Parathyroid adenoma (tissue), 2 donors: ENCODE results near the gene MRPL54.

Source experiments
- H2AFZ ChIP-seq: fragments of 300-600 bp; sonication (generic); one replicate; pipeline ENCODE4 v1.7.0; 2017; ENCODE audit warnings: antibody characterized with exemption, mild to moderate bottlenecking
- H3K27ac ChIP-seq: fragments of 300-600 bp; sonication (generic); one replicate; pipeline ENCODE4 v1.7.0; 2017
- H3K27me3 ChIP-seq: fragments of 300-600 bp; sonication (generic); one replicate; pipeline ENCODE4 v1.7.0; 2017; ENCODE audit warnings: low read length; ENCODE audit not compliant: control insufficient read depth, insufficient read depth
- H3K36me3 ChIP-seq: fragments of 300-600 bp; sonication (generic); one replicate; pipeline ENCODE4 v1.7.0; 2017; ENCODE audit warnings: low read length; ENCODE audit not compliant: control insufficient read depth, insufficient read depth
- H3K4me1 ChIP-seq: fragments of 300-600 bp; sonication (generic); one replicate; pipeline ENCODE4 v1.7.0; 2017; ENCODE audit warnings: control low read depth
- H3K4me2 ChIP-seq: fragments of 300-600 bp; sonication (generic); one replicate; pipeline ENCODE4 v1.7.0; 2017; ENCODE audit warnings: low read length
- H3K4me3 ChIP-seq: fragments of 300-600 bp; sonication (generic); one replicate; pipeline ENCODE4 v1.7.0; 2017; ENCODE audit warnings: low read depth, low read length
- H3K79me2 ChIP-seq: fragments of 300-600 bp; sonication (generic); one replicate; pipeline ENCODE4 v1.7.0; 2017; ENCODE audit warnings: control low read depth
- H3K9ac ChIP-seq: fragments of 300-600 bp; sonication (generic); one replicate; pipeline ENCODE4 v1.7.0; 2017; ENCODE audit warnings: mild to moderate bottlenecking
- H3K9me3 ChIP-seq: fragments of 300-600 bp; sonication (generic); one replicate; pipeline ENCODE4 v1.7.0; 2017; ENCODE audit warnings: low read length; ENCODE audit not compliant: control insufficient read depth
- TF ChIP-seq, protein P1 (sequence below): fragments of 300-600 bp; sonication (generic); IDR thresholded peaks from one replicate; pipeline ENCODE4 v1.7.0; 2017; ENCODE audit warnings: antibody characterized with exemption, mild to moderate bottlenecking
- donor health status: primary hyperparathyroidism.

Gene MRPL54

DNA sequence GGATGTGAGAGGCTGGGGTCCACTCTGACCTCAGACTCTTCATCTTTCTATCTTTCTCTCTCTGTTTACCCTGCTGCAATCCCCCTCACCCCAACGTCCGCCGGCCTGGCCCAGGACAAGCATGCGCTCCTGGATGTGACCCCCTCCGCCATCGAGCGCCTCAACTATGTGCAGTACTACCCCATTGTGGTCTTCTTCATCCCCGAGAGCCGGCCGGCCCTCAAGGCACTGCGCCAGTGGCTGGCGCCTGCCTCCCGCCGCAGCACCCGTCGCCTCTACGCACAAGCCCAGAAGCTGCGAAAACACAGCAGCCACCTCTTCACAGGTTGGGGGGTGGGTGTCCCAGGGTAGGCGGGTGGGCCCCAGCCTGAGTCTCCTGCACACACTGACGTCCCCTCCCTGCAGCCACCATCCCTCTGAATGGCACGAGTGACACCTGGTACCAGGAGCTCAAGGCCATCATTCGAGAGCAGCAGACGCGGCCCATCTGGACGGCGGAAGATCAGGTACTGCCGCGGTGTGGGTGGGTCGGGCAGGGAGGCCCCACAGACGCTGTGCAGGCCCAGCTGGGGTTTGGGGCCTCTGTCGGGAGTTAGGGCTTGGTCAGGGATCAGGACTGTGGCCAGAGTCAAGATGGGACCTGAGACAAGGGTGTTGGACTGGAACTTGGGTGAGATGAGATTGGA, 16.0 kb upstream of the MRPL54 start:
- Histone ChIP-seq H3K4me2 (no peak overlapping the region), H3K9me3 (no peaks in the 10 kb centered on the region), H3K9ac (no peak overlapping the region), H2AFZ (no peak overlapping the region), H3K4me1 (no peaks in the 10 kb centered on the region), H3K27me3 (no peaks in the 10 kb centered on the region), H3K79me2 (no peaks in the 10 kb centered on the region), H3K27ac (no peak overlapping the region), H3K4me3 (no peak overlapping the region), H3K36me3 (no peaks in the 10 kb centered on the region)
- TF ChIP-seq, protein P1, sequence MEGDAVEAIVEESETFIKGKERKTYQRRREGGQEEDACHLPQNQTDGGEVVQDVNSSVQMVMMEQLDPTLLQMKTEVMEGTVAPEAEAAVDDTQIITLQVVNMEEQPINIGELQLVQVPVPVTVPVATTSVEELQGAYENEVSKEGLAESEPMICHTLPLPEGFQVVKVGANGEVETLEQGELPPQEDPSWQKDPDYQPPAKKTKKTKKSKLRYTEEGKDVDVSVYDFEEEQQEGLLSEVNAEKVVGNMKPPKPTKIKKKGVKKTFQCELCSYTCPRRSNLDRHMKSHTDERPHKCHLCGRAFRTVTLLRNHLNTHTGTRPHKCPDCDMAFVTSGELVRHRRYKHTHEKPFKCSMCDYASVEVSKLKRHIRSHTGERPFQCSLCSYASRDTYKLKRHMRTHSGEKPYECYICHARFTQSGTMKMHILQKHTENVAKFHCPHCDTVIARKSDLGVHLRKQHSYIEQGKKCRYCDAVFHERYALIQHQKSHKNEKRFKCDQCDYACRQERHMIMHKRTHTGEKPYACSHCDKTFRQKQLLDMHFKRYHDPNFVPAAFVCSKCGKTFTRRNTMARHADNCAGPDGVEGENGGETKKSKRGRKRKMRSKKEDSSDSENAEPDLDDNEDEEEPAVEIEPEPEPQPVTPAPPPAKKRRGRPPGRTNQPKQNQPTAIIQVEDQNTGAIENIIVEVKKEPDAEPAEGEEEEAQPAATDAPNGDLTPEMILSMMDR = no peak

DNA sequence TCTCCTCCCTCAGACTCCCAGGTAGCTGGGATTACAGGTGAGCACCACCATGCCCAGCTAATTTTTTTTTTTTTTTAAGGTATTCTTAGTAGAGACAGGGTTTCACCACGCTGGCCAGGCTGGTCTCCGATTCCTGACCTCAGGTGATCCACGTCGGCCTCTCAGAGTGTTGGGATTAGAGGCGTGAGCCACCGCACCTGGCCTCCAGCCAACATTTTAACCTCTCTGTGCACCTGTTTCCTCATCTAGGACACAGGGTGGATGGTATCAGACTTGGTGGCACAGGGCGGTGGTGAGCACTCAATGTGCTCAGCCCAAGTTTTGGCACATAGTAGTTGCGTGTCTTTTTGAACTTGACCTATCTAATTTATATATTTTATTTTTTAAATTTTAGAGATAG, 13.5 kb upstream of the MRPL54 start:
- no peak overlapping the region for H2AFZ ChIP-seq
- H3K4me1 ChIP-seq = no peaks in the 10 kb centered on the region
- no peaks in the 10 kb centered on the region for H3K9me3 ChIP-seq
- TF ChIP-seq, protein P1 = no peak
- no peaks in the 10 kb centered on the region for H3K36me3 ChIP-seq
- no peaks in the 10 kb centered on the region for H3K79me2 ChIP-seq
- H3K4me3 ChIP-seq = no peak overlapping the region
- H3K27me3 ChIP-seq = no peaks in the 10 kb centered on the region
- no peak overlapping the region for H3K27ac ChIP-seq
- H3K4me2 ChIP-seq = no peak overlapping the region
- H3K9ac ChIP-seq = no peak overlapping the region

DNA sequence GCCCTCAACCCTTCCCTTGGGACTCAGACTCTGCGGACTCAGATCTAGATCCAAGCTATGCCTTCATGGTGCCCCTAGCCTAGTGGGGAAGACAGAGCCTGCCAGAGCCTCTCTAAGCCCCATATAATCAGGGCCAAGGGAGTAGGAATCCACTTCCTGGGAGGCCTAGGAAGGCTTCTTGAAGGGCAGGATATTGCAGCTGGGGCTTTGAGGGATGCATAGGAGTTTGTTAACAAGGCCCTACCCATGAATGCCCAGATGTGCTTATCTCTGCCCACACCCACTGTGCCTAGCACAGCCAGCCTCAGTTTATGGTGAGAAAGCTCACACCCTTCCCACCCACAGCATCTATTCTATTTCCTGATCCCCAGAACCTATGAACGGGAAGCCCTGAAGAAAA, 12.3 kb upstream of the MRPL54 start:
- no peak overlapping the region for H2AFZ ChIP-seq
- no peaks in the 10 kb centered on the region for H3K79me2 ChIP-seq
- no peaks in the 10 kb centered on the region for H3K9me3 ChIP-seq
- TF ChIP-seq, protein P1 = no peak
- no peaks in the 10 kb centered on the region for H3K4me1 ChIP-seq
- no peak overlapping the region for H3K27ac ChIP-seq
- H3K27me3 ChIP-seq = no peaks in the 10 kb centered on the region
- H3K9ac ChIP-seq = no peak overlapping the region
- no peak overlapping the region for H3K4me3 ChIP-seq
- H3K4me2 ChIP-seq = no peak overlapping the region
- H3K36me3 ChIP-seq = no peaks in the 10 kb centered on the region

DNA sequence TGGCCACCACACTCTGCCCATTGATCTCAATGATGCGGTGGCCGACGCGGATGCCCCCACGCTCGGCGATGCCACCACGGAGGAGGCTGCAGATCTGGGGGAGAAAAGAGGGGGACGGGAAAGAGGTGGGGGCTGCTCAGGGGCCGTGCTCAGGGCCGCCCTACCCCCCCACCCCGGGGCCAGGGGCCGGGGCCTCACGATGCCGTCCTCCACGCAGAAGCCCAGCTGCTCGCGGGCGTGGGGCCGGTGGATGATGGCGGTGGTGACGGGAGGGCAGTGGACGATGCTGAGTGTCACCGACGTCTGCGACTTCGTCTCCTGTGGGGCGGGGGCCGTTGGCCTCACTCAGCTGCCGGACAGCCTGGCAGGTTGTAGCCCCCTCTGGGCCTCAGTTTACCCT, 11.2 kb upstream of the MRPL54 start:
- H2AFZ ChIP-seq = no peak overlapping the region
- no peaks in the 10 kb centered on the region for H3K27me3 ChIP-seq
- H3K4me2 ChIP-seq = no peak overlapping the region
- no peaks in the 10 kb centered on the region for H3K4me1 ChIP-seq
- no peak overlapping the region for H3K27ac ChIP-seq
- no peak overlapping the region for H3K9ac ChIP-seq
- H3K79me2 ChIP-seq = no peaks in the 10 kb centered on the region
- no peaks in the 10 kb centered on the region for H3K9me3 ChIP-seq
- no peak overlapping the region for H3K4me3 ChIP-seq
- TF ChIP-seq, protein P1 = no peak
- H3K36me3 ChIP-seq = no peaks in the 10 kb centered on the region

DNA sequence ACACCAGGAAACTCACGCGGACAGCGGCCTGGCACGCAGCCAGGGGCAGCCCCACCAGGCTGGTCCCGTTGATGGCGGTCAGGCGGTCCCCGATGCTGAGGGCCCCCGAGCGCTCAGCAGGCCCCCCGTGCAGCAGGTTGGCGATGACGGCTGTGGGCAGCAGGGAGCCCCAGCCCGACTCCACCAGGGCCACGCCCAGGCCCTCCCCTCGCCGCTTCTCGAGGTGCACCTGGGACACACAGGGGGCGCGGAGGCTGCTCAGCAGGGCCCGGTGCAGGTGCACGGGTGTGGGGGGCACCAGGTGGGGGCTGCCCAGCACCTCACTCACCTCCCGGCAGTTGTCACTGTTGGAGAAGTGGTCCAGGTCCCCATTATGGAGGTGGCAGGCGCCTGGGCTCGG, 10.0 kb upstream of the MRPL54 start:
- Histone ChIP-seq H2AFZ (no peak overlapping the region), H3K4me3 (no peak overlapping the region), H3K4me2 (no peak overlapping the region), H3K4me1 (no peaks in the 10 kb centered on the region), H3K9ac (no peak overlapping the region), H3K9me3 (no peaks in the 10 kb centered on the region), H3K79me2 (no peaks in the 10 kb centered on the region), H3K27ac (no peak overlapping the region), H3K27me3 (no peaks in the 10 kb centered on the region), H3K36me3 (no peaks in the 10 kb centered on the region)
- TF ChIP-seq, protein P1 = no peak
